Panc1 (cell line): ENCODE measurements around the gene NSUN2. TPM values are rescaled to one million over a fixed set of nuclear protein-coding genes. Genes with fewer than 3 reads are reported as not detected.

Experiments
- ATAC-seq: fragments of 200-7000 bp; cut with Tn5 transposase; 2 replicates; pipeline ENCODE4 v1.9.1; 2020; ENCODE audit warnings: mild to moderate bottlenecking, moderate library complexity
- BruUV-seq: library from RNA; stranded (reverse); fragments of 400-500 nt; replicated peaks from 2 replicates; lab custom pipeline; 2021; lab: Mats Ljungman, UMichigan
- CTCF ChIA-PET: fragments of 300-600 bp; sonication (Branson Sonifier 250); formaldehyde crosslinking; loops from one replicate; lab custom pipeline; 2022; ENCODE audit warnings: antibody characterized with exemption; lab: Charles Lee
- POLR2A ChIA-PET: fragments of 300-600 bp; sonication (Branson Sonifier 250); formaldehyde crosslinking; loops from one replicate; lab custom pipeline; 2022; ENCODE audit warnings: antibody characterized with exemption; lab: Charles Lee
- DNase-seq: peaks from one replicate; pipeline ENCODE4 v3.0.0-alpha.2; 2010; ENCODE audit warnings: low read depth, low spot score
- H3K27ac ChIP-seq: 2 replicates; pipeline ENCODE4 v1.5.1; 2011; ENCODE audit warnings: mild to moderate bottlenecking, low read length, inconsistent platforms
- H3K27me3 ChIP-seq: fragments of 200-500 bp; sonication (Bioruptor generic); 2 replicates; pipeline ENCODE4 v1.6.0; 2014; ENCODE audit warnings: low read length, inconsistent platforms; ENCODE audit not compliant: control insufficient read depth, insufficient read depth
- H3K36me3 ChIP-seq: fragments of 200-500 bp; sonication (Bioruptor generic); 2 replicates; pipeline ENCODE4 v1.5.1; 2014; ENCODE audit warnings: inconsistent platforms, mild to moderate bottlenecking, low read length, moderate library complexity; ENCODE audit not compliant: control insufficient read depth, insufficient read depth
- H3K4me1 ChIP-seq: 2 replicates; pipeline ENCODE4 v1.5.1; 2011; ENCODE audit warnings: inconsistent platforms, mild to moderate bottlenecking, low read length, moderate library complexity; ENCODE audit not compliant: control insufficient read depth, insufficient read depth
- H3K4me3 ChIP-seq, 2 experiments: 2 replicates each; pipeline ENCODE4 v1.5.1; 2011 to 2012; ENCODE audit warnings: low read depth in 2 of 2, low read length in 2 of 2, mild to moderate bottlenecking in 2 of 2, inconsistent platforms in 1 of 2, moderate library complexity in 1 of 2
- H3K9me3 ChIP-seq: fragments of 200-500 bp; sonication (Bioruptor generic); 2 replicates; pipeline ENCODE4 v1.5.1; 2014; ENCODE audit warnings: low read depth, mild to moderate bottlenecking, inconsistent platforms, low read length, moderate library complexity; ENCODE audit not compliant: control insufficient read depth, insufficient read depth
- POLR2AphosphoS5 ChIP-seq: IDR thresholded peaks from 2 replicates; pipeline ENCODE4 v1.6.1; 2012; ENCODE audit warnings: mild to moderate bottlenecking, low read depth, low read length, moderate library complexity
- SIN3A ChIP-seq: IDR thresholded peaks from 2 replicates; pipeline ENCODE4 v1.6.1; 2012; ENCODE audit warnings: low read depth, mild to moderate bottlenecking, low read length, moderate library complexity, borderline replicate concordance; ENCODE audit not compliant: insufficient read depth
- TCF7L2 ChIP-seq: IDR thresholded peaks from 2 replicates; pipeline ENCODE4 v1.6.1; 2011; ENCODE audit warnings: mild to moderate bottlenecking, low read depth, low read length, inconsistent platforms
- in situ Hi-C: cut with HindIII; loops from 2 replicates; pipeline ENCODE4 v1.10.0; 2016; ENCODE audit warnings: low sequenced_read_pairs, low pct_unique_long_range_greater_than_20kb
- intact Hi-C: fragments of 100-400 bp; cut with micrococcal nuclease; formaldehyde crosslinking; loops from one replicate; pipeline ENCODE4 v1.10.0; 2022; ENCODE audit not compliant: unreplicated experiment
- total RNA-seq: library from RNA; stranded (reverse); gene quantifications from one replicate; pipeline ENCODE4 v1.2.1, GENCODE V29; 2021; ENCODE audit not compliant: unreplicated experiment
- TF ChIP-seq, protein P1 (sequence below): fragments of 450-650 bp; IDR thresholded peaks from 2 replicates; pipeline ENCODE4 v1.5.1; 2017; ENCODE audit warnings: mild to moderate bottlenecking
- TF ChIP-seq, protein P2 (sequence below), 2 experiments: IDR thresholded peaks; 2 replicates each; pipeline ENCODE4 v1.6.1; 2011 to 2012; ENCODE audit warnings: low read depth in 2 of 2, control low read depth in 1 of 2, low read length in 1 of 2, mild to moderate bottlenecking in 1 of 2, moderate library complexity in 1 of 2; ENCODE audit not compliant: insufficient read depth in 1 of 2

Gene NSUN2
- total RNA-seq, 1 experiment from 2014 or later, result 125 TPM

DNA sequence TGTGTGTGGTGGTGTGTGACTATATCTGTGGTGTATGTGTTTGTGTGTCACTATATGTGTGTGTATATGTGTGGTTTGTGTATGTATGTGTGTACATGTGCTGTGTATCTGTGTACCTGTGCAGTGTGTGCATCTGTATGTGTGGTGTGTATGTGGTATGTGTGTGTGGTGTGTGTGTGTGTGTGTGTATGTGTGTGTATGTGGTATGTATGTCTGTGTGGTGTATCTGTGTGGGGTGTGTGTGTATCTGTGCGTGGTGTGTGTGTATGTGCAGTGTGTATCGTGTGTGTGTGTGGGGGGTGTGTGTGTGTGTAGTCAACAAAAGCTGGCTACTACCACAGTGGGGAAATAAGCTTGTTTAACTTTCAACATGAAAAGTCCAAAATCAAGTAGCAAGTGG is 48.8 kb upstream of the NSUN2 start:
- ChIA-PET POLR2A (no interaction called here), CTCF (interaction anchor here (0.7 kb wide), 1 partner anchor 15 kb away, joined by 17 read pairs; no protein-coding TSS in a partner anchor)
- DNase-seq (no peak), ATAC-seq (no peak)
- Histone ChIP-seq H3K9me3 (no peaks in the 10 kb centered on the region), H3K4me3 (no peak overlapping the region), H3K27me3 (peaks cover 6% of the 10 kb centered on the region), H3K36me3 (no peaks in the 10 kb centered on the region), H3K27ac (no peak overlapping the region), H3K4me1 (no peaks in the 10 kb centered on the region)
- TF ChIP-seq, protein P1, sequence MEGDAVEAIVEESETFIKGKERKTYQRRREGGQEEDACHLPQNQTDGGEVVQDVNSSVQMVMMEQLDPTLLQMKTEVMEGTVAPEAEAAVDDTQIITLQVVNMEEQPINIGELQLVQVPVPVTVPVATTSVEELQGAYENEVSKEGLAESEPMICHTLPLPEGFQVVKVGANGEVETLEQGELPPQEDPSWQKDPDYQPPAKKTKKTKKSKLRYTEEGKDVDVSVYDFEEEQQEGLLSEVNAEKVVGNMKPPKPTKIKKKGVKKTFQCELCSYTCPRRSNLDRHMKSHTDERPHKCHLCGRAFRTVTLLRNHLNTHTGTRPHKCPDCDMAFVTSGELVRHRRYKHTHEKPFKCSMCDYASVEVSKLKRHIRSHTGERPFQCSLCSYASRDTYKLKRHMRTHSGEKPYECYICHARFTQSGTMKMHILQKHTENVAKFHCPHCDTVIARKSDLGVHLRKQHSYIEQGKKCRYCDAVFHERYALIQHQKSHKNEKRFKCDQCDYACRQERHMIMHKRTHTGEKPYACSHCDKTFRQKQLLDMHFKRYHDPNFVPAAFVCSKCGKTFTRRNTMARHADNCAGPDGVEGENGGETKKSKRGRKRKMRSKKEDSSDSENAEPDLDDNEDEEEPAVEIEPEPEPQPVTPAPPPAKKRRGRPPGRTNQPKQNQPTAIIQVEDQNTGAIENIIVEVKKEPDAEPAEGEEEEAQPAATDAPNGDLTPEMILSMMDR, result no peak
- intact Hi-C loops (no loop called here), in situ Hi-C loops (no loop called here)
- no TSS peak for BruUV-seq

DNA sequence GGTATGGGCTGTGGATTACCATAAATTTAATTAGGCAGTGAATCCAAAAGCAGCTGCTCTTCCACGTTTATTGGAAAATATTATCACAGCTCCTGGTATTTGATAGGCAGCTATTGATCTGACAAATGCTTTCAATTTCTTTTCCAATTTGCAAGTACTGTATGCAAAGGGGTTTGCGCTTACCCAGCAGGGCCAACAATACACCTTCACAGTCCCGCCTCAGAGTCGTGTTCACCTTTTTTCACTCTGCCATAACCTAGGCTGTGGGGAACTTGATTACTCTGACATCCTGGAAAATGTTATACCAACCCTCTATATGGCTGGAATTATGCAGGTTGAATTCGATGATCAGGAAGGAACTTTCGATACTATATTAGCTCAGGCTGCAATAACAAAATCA is 48.1 kb upstream of the NSUN2 start:
- intact Hi-C loops, result no loop called here
- CTCF ChIA-PET, result interaction anchor here (0.7 kb wide), 1 partner anchor 15 kb away, joined by 17 read pairs; no protein-coding TSS in a partner anchor
- POLR2A ChIA-PET, result no interaction called here

More for the DNA sequence above, 48.1 kb upstream of the NSUN2 start:
- Histone ChIP-seq H3K36me3 (no peaks in the 10 kb centered on the region), H3K27ac (no peak overlapping the region), H3K27me3 (0 out of 2 replicates have a peak, but pooled peaks cover 3% of the 10 kb centered on the region), H3K4me3 (no peak overlapping the region), H3K9me3 (no peaks in the 10 kb centered on the region), H3K4me1 (no peaks in the 10 kb centered on the region)
- no peak for DNase-seq
- TF ChIP-seq TCF7L2, result no peak
- TF ChIP-seq SIN3A, result no peak
- TF ChIP-seq, protein P2, sequence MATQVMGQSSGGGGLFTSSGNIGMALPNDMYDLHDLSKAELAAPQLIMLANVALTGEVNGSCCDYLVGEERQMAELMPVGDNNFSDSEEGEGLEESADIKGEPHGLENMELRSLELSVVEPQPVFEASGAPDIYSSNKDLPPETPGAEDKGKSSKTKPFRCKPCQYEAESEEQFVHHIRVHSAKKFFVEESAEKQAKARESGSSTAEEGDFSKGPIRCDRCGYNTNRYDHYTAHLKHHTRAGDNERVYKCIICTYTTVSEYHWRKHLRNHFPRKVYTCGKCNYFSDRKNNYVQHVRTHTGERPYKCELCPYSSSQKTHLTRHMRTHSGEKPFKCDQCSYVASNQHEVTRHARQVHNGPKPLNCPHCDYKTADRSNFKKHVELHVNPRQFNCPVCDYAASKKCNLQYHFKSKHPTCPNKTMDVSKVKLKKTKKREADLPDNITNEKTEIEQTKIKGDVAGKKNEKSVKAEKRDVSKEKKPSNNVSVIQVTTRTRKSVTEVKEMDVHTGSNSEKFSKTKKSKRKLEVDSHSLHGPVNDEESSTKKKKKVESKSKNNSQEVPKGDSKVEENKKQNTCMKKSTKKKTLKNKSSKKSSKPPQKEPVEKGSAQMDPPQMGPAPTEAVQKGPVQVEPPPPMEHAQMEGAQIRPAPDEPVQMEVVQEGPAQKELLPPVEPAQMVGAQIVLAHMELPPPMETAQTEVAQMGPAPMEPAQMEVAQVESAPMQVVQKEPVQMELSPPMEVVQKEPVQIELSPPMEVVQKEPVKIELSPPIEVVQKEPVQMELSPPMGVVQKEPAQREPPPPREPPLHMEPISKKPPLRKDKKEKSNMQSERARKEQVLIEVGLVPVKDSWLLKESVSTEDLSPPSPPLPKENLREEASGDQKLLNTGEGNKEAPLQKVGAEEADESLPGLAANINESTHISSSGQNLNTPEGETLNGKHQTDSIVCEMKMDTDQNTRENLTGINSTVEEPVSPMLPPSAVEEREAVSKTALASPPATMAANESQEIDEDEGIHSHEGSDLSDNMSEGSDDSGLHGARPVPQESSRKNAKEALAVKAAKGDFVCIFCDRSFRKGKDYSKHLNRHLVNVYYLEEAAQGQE (IDR thresholded peaks at IDR 0.05; ENCODE audit: insufficient read depth in 1 of 2, low read depth in 2 of 2, low read length in 1 of 2), result no peak
- TF ChIP-seq, protein P1, result no peak
- no peak for TF ChIP-seq POLR2AphosphoS5
- ATAC-seq, result no peak
- in situ Hi-C loops, result no loop called here
- BruUV-seq, result no TSS peak
